Measurements from ENCODE around the gene KCNQ1. TPM values are rescaled to one million over a fixed set of nuclear protein-coding genes. Genes with fewer than 3 reads are reported as not detected.

Gene KCNQ1
- polyA plus RNA-seq, 4 donors = 18.4 to 54.4 (median 21.3) TPM

GRCh38 chr11:2666828-2667570 is 222.2 kb downstream of the KCNQ1 start:
- WGBS, 3 donors = 85 to 92% (median 86%) methylated on average over 15 of the region's 15 CpGs
- DNase-seq = no peak
- peaks cover 0 to 91% (median 0%) of the 10 kb centered on the region in 3 donors for H3K36me3 ChIP-seq (ENCODE audit: control insufficient read depth in 3 of 3, insufficient read depth in 2 of 3, low read depth in 1 of 3, low read length in 3 of 3)

DNA sequence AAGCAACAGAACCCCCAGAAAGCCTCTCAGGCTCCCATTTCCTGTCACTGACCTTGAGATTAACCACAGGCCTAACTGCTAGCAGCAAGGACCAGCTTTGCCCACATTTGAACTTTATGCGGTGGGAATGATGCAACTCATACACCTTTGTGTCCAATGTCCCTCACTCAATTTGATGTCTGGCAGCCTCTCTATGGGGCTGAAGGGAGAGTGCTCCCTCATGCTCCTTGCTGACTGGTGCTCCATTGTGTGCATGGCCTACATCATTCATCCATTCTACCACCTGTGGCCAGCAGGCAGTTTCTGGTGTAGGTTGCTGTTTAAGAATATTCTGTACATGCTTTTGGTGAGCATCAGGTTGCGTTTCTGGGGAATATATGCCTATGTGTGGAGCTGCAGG is 223.1 kb downstream of the KCNQ1 start:
- Histone ChIP-seq H3K4me3 (ENCODE audit: low read depth in 1 of 3, low read length in 3 of 3) (no peak overlapping the region), H3K27ac (ENCODE audit: low read depth in 1 of 3, low read length in 2 of 3) (no peak overlapping the region), H3K36me3 (ENCODE audit: control insufficient read depth in 3 of 3, insufficient read depth in 2 of 3, low read depth in 1 of 3, low read length in 3 of 3) (peaks cover 0 to 92% (median 0%) of the 10 kb centered on the region in 3 donors), H3K27me3 (ENCODE audit: control insufficient read depth in 3 of 3, insufficient read depth in 3 of 3, low read length in 3 of 3) (no peaks in the 10 kb centered on the region), H3K4me1 (ENCODE audit: control insufficient read depth in 3 of 3, insufficient read depth in 2 of 3, low read depth in 1 of 3, low read length in 2 of 3) (no peaks in the 10 kb centered on the region), H3K9me3 (ENCODE audit: control insufficient read depth in 2 of 2, insufficient read depth in 1 of 2, low read depth in 1 of 2, low read length in 1 of 2) (peaks cover 0 to 39% of the 10 kb centered on the region in 2 donors)
- FAIRE-seq (no peak), DNase-seq (no peak)
- WGBS, 3 donors = 93 to 100% (median 93%) methylated on average over 2 of the region's 2 CpGs

More at GRCh38 chr11:2666828-2667570, 222.2 kb downstream of the KCNQ1 start:
- H3K27ac ChIP-seq (ENCODE audit: low read depth in 1 of 3, low read length in 2 of 3) = no peak overlapping the region
- no peak for FAIRE-seq
- peaks cover 0 to 49% of the 10 kb centered on the region in 2 donors for H3K9me3 ChIP-seq (ENCODE audit: control insufficient read depth in 2 of 2, insufficient read depth in 1 of 2, low read depth in 1 of 2, low read length in 1 of 2)
- no peaks in the 10 kb centered on the region for H3K27me3 ChIP-seq (ENCODE audit: control insufficient read depth in 3 of 3, insufficient read depth in 3 of 3, low read length in 3 of 3)
- no peaks in the 10 kb centered on the region for H3K4me1 ChIP-seq (ENCODE audit: control insufficient read depth in 3 of 3, insufficient read depth in 2 of 3, low read depth in 1 of 3, low read length in 2 of 3)
- no peak overlapping the region for H3K4me3 ChIP-seq (ENCODE audit: low read depth in 1 of 3, low read length in 3 of 3)

DNA sequence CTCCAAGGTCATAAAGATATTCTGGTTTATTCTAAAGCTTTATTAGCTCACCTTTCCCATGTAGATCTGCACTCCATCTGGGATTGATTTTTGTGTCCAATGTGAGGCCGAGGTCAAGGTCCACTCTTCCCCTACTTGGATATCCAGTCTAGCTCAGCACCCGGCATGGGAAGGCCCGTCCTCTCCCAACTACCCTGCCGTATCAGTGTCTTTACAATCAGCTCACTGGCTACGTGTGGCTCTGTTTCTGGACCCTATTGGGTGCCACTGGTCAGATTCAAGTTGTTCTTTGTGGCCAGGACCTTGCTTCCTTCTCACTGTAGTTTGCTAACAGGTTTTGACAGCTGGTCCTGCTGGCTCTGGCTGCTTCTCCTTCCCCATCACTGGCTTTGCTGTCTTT is 224.1 kb downstream of the KCNQ1 start:
- Histone ChIP-seq H3K9me3 (ENCODE audit: control insufficient read depth in 2 of 2, insufficient read depth in 1 of 2, low read depth in 1 of 2, low read length in 1 of 2) (peaks cover 0 to 30% of the 10 kb centered on the region in 2 donors), H3K36me3 (ENCODE audit: control insufficient read depth in 3 of 3, insufficient read depth in 2 of 3, low read depth in 1 of 3, low read length in 3 of 3) (peaks cover 0 to 92% (median 0%) of the 10 kb centered on the region in 3 donors), H3K4me1 (ENCODE audit: control insufficient read depth in 3 of 3, insufficient read depth in 2 of 3, low read depth in 1 of 3, low read length in 2 of 3) (peaks cover 0 to 3% (median 0%) of the 10 kb centered on the region in 3 donors), H3K27ac (ENCODE audit: low read depth in 1 of 3, low read length in 2 of 3) (peak overlapping the region in 1 of 3 donors; percentile 17), H3K4me3 (ENCODE audit: low read depth in 1 of 3, low read length in 3 of 3) (no peak overlapping the region), H3K27me3 (ENCODE audit: control insufficient read depth in 3 of 3, insufficient read depth in 3 of 3, low read length in 3 of 3) (no peaks in the 10 kb centered on the region)
- DNase-seq (peak; percentile 35 to 38), FAIRE-seq (no peak)
- 60 to 82% (median 74%) methylated on average over 5 of the region's 5 CpGs for WGBS, 3 donors

GRCh38 chr11:2669634-2670469 is 225.0 kb downstream of the KCNQ1 start:
- Histone ChIP-seq H3K4me3 (ENCODE audit: low read depth in 1 of 3, low read length in 3 of 3) (no peak overlapping the region), H3K27me3 (ENCODE audit: control insufficient read depth in 3 of 3, insufficient read depth in 3 of 3, low read length in 3 of 3) (no peaks in the 10 kb centered on the region), H3K36me3 (ENCODE audit: control insufficient read depth in 3 of 3, insufficient read depth in 2 of 3, low read depth in 1 of 3, low read length in 3 of 3) (peaks cover 0 to 88% (median 0%) of the 10 kb centered on the region in 3 donors), H3K4me1 (ENCODE audit: control insufficient read depth in 3 of 3, insufficient read depth in 2 of 3, low read depth in 1 of 3, low read length in 2 of 3) (peaks cover 0 to 12% (median 2%) of the 10 kb centered on the region in 3 donors), H3K9me3 (ENCODE audit: control insufficient read depth in 2 of 2, insufficient read depth in 1 of 2, low read depth in 1 of 2, low read length in 1 of 2) (peaks cover 0 to 23% of the 10 kb centered on the region in 2 donors), H3K27ac (ENCODE audit: low read depth in 1 of 3, low read length in 2 of 3) (no peak overlapping the region)
- DNase-seq (peak in 1 of 2 donors; percentile 9), FAIRE-seq (no peak)
- 88 to 96% (median 93%) methylated on average over 8 of the region's 8 CpGs for WGBS, 3 donors

DNA sequence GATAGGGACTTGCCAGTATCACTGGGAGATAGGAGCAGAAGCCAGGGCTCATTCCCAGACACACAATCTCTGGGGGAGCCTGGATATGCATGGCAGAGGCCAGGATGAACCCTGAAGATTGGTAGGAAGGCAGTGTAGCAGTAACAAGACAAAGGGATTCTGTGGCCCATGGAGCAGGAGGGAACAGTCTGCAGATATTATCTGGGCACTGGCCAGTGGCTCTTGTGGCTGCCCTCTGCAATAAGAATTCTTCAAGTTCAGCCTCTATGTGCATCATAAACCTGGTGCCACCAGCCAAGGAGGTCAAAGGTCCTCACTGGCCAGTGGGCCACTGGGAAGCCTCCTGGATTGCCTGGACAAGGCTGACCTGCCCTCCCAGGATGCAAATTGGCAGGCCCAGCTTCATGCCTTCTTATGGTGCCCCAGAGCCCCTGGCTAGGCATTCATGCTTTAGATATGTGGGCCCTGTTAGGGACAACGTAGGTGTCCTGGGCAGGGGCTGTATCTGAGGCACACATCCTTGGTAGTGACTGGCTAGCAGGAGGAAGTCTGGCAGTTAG is 225.8 kb downstream of the KCNQ1 start:
- DNase-seq = no peak
- Histone ChIP-seq H3K27me3 (ENCODE audit: control insufficient read depth in 3 of 3, insufficient read depth in 3 of 3, low read length in 3 of 3) (no peaks in the 10 kb centered on the region), H3K4me3 (ENCODE audit: low read depth in 1 of 3, low read length in 3 of 3) (no peak overlapping the region), H3K4me1 (ENCODE audit: control insufficient read depth in 3 of 3, insufficient read depth in 2 of 3, low read depth in 1 of 3, low read length in 2 of 3) (peaks cover 0 to 15% (median 2%) of the 10 kb centered on the region in 3 donors), H3K9me3 (ENCODE audit: control insufficient read depth in 2 of 2, insufficient read depth in 1 of 2, low read depth in 1 of 2, low read length in 1 of 2) (peaks cover 0 to 15% of the 10 kb centered on the region in 2 donors), H3K27ac (ENCODE audit: low read depth in 1 of 3, low read length in 2 of 3) (no peak overlapping the region), H3K36me3 (ENCODE audit: control insufficient read depth in 3 of 3, insufficient read depth in 2 of 3, low read depth in 1 of 3, low read length in 3 of 3) (peaks cover 0 to 85% (median 0%) of the 10 kb centered on the region in 3 donors)
- no peak for FAIRE-seq
- WGBS, 3 donors = 0 to 76% (median 43%) methylated on average over 1 of the region's 1 CpG

GRCh38 chr11:2671748-2672147 is 226.9 kb downstream of the KCNQ1 start:
- Histone ChIP-seq H3K9me3 (ENCODE audit: control insufficient read depth in 2 of 2, insufficient read depth in 1 of 2, low read depth in 1 of 2, low read length in 1 of 2) (peaks cover 0 to 4% of the 10 kb centered on the region in 2 donors), H3K4me1 (ENCODE audit: control insufficient read depth in 3 of 3, insufficient read depth in 2 of 3, low read depth in 1 of 3, low read length in 2 of 3) (peaks cover 0 to 15% (median 2%) of the 10 kb centered on the region in 3 donors), H3K27me3 (ENCODE audit: control insufficient read depth in 3 of 3, insufficient read depth in 3 of 3, low read length in 3 of 3) (no peaks in the 10 kb centered on the region), H3K4me3 (ENCODE audit: low read depth in 1 of 3, low read length in 3 of 3) (no peak overlapping the region), H3K36me3 (ENCODE audit: control insufficient read depth in 3 of 3, insufficient read depth in 2 of 3, low read depth in 1 of 3, low read length in 3 of 3) (peaks cover 0 to 74% (median 0%) of the 10 kb centered on the region in 3 donors), H3K27ac (ENCODE audit: low read depth in 1 of 3, low read length in 2 of 3) (no peak overlapping the region)
- DNase-seq (no peak), FAIRE-seq (no peak)
- 88 to 93% (median 93%) methylated on average over 3 of the region's 3 CpGs for WGBS, 3 donors

DNA sequence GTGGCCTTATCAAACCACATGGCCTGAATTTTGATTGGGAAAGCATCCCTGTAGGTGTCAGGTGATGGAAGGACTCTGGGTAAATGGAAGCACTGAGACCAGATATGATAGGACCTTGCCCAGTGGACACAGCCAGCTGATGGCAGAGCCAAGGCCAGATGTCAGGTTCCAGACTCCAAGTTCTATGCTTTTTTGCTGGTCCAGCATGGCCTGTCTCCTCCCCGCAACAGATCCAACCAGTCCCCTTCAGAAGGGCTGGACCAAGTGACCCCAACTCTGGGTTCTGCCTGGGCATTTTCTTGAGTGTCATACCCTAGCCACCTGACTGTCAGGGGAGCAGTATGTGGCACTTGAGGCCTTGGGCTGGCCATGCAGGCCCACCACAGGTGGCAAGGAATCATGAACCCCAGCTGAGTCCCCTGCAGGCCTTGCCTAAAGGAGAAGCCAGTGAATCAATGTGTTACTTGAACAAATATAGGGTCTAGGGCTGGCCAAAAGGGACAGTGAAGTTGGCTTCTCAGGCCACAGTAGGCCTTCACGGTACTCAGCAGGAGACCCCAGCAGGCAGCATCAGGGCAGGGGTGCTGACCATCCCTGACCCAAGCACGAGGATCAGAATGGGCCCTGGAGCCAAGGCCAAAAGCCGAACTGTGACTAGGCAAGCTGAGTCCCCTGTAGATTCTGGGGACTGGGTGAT is 227.9 kb downstream of the KCNQ1 start:
- Histone ChIP-seq H3K36me3 (ENCODE audit: control insufficient read depth in 3 of 3, insufficient read depth in 2 of 3, low read depth in 1 of 3, low read length in 3 of 3) (peaks cover 0 to 65% (median 0%) of the 10 kb centered on the region in 3 donors), H3K27me3 (ENCODE audit: control insufficient read depth in 3 of 3, insufficient read depth in 3 of 3, low read length in 3 of 3) (no peaks in the 10 kb centered on the region), H3K27ac (ENCODE audit: low read depth in 1 of 3, low read length in 2 of 3) (no peak overlapping the region), H3K4me1 (ENCODE audit: control insufficient read depth in 3 of 3, insufficient read depth in 2 of 3, low read depth in 1 of 3, low read length in 2 of 3) (peaks cover 0 to 15% (median 2%) of the 10 kb centered on the region in 3 donors), H3K4me3 (ENCODE audit: low read depth in 1 of 3, low read length in 3 of 3) (no peak overlapping the region), H3K9me3 (ENCODE audit: control insufficient read depth in 2 of 2, insufficient read depth in 1 of 2, low read depth in 1 of 2, low read length in 1 of 2) (no peaks in the 10 kb centered on the region)
- DNase-seq (no peak), FAIRE-seq (no peak)
- WGBS, 3 donors = 91 to 97% (median 94%) methylated on average over 4 of the region's 4 CpGs

DNA sequence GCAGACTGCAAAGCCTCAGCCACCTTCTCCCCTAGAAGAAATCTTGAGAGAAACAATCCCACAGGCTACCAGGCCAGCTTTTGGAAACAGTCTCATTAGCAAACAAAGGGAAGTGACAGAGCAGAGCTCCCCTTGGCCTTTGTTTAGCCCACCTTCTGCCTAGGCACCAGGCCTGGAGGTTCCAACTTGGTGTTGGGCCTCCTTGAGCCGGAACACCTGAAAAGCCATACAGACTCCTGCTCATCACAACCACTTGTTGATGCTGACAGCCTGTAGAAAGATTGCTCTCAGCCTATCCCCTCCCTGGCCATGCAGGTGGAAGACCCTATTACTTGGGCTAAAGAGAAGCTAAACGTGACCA is 228.4 kb downstream of the KCNQ1 start:
- DNase-seq (no peak), FAIRE-seq (no peak)
- H3K27me3 ChIP-seq (ENCODE audit: control insufficient read depth in 3 of 3, insufficient read depth in 3 of 3, low read length in 3 of 3) = no peaks in the 10 kb centered on the region
- H3K36me3 ChIP-seq (ENCODE audit: control insufficient read depth in 3 of 3, insufficient read depth in 2 of 3, low read depth in 1 of 3, low read length in 3 of 3) = peaks cover 0 to 61% (median 0%) of the 10 kb centered on the region in 3 donors
- 91 to 96% (median 94%) methylated on average over 2 of the region's 2 CpGs for WGBS, 3 donors
- no peaks in the 10 kb centered on the region for H3K9me3 ChIP-seq (ENCODE audit: control insufficient read depth in 2 of 2, insufficient read depth in 1 of 2, low read depth in 1 of 2, low read length in 1 of 2)
- no peak overlapping the region for H3K27ac ChIP-seq (ENCODE audit: low read depth in 1 of 3, low read length in 2 of 3)
- no peak overlapping the region for H3K4me3 ChIP-seq (ENCODE audit: low read depth in 1 of 3, low read length in 3 of 3)
- H3K4me1 ChIP-seq (ENCODE audit: control insufficient read depth in 3 of 3, insufficient read depth in 2 of 3, low read depth in 1 of 3, low read length in 2 of 3) = peaks cover 0 to 15% (median 2%) of the 10 kb centered on the region in 3 donors

Data from small intestine (tissue), 7 donors.